Measurements from ENCODE around the gene PSMG1. TPM values are rescaled to one million over a fixed set of nuclear protein-coding genes. Genes with fewer than 3 reads are reported as not detected.

PSMG1 gene
- total and polyA plus RNA-seq, 9 of the 15 experiments (the other 6 are each of a cell fraction or from before 2014, with no cell fraction given): 54.5 to 427 (median 328) TPM

GRCh38 chr21:39183272-39184049, at the start of gene PSMG1 (continued):
- peak; percentile 37; the same call in 1 of the 2 replicates for TF ChIP-seq ELF2 (CRISPR knock-in tag; IDR thresholded peaks at IDR 0.05)
- TF ChIP-seq, protein P1, sequence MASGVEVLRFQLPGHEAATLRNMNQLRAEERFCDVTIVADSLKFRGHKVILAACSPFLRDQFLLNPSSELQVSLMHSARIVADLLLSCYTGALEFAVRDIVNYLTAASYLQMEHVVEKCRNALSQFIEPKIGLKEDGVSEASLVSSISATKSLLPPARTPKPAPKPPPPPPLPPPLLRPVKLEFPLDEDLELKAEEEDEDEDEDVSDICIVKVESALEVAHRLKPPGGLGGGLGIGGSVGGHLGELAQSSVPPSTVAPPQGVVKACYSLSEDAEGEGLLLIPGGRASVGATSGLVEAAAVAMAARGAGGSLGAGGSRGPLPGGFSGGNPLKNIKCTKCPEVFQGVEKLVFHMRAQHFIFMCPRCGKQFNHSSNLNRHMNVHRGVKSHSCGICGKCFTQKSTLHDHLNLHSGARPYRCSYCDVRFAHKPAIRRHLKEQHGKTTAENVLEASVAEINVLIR (CRISPR knock-in tag; IDR thresholded peaks at IDR 0.05): no peak
- TF ChIP-seq, protein P2, sequence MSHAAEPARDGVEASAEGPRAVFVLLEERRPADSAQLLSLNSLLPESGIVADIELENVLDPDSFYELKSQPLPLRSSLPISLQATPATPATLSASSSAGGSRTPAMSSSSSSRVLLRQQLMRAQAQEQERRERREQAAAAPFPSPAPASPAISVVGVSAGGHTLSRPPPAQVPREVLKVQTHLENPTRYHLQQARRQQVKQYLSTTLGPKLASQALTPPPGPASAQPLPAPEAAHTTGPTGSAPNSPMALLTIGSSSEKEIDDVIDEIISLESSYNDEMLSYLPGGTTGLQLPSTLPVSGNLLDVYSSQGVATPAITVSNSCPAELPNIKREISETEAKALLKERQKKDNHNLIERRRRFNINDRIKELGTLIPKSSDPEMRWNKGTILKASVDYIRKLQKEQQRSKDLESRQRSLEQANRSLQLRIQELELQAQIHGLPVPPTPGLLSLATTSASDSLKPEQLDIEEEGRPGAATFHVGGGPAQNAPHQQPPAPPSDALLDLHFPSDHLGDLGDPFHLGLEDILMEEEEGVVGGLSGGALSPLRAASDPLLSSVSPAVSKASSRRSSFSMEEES (CRISPR knock-in tag; IDR thresholded peaks at IDR 0.05): peak; percentile 5; the same call in 1 of the 2 replicates
- TF ChIP-seq KDM5B (IDR thresholded peaks at IDR 0.05; ENCODE audit: insufficient replicate concordance, low read depth, low read length): peak; percentile 91
- no peak for TF ChIP-seq BDP1 (IDR thresholded peaks at IDR 0.05; ENCODE audit: insufficient read depth, insufficient read length)
- no peak for TF ChIP-seq FOSL1 (tag; conservative IDR thresholded peaks at IDR 0.05)
- 0 out of 2 replicates have a peak, but pooled peaks have one; percentile 20 for TF ChIP-seq PHF21A (IDR thresholded peaks at IDR 0.05; ENCODE audit: borderline replicate concordance, low read depth)
- TF ChIP-seq ZBTB8A (IDR thresholded peaks at IDR 0.05; ENCODE audit: partially characterized antibody): no peak
- TF ChIP-seq RBM17 (IDR thresholded peaks at IDR 0.05; ENCODE audit: borderline replicate concordance, low read depth, low read length): no peak
- TF ChIP-seq TFAM (CRISPR knock-in tag; conservative IDR thresholded peaks at IDR 0.05): no peak
- TF ChIP-seq TAF9B (IDR thresholded peaks at IDR 0.05; ENCODE audit: partially characterized antibody): peak; percentile 66
- peak; percentile 21; the same call in 1 of the 2 replicates for TF ChIP-seq ZNF561 (CRISPR knock-in tag; conservative IDR thresholded peaks at IDR 0.05)
- no peak for TF ChIP-seq CEBPB (tag; IDR thresholded peaks at IDR 0.05)
- no peak for TF ChIP-seq ZNF398 (CRISPR knock-in tag; IDR thresholded peaks at IDR 0.05)
- TF ChIP-seq ETV1 (tag; conservative IDR thresholded peaks at IDR 0.05; ENCODE audit: low read depth): no peak
- peak; percentile 64 to 93 (median 86) for TF ChIP-seq YY1 (IDR thresholded peaks at IDR 0.05; ENCODE audit: borderline replicate concordance in 1 of 3, control insufficient read depth in 1 of 3, extremely low read depth in 1 of 3, insufficient read depth in 3 of 3, insufficient read length in 1 of 3, insufficient replicate concordance in 2 of 3, low read depth in 1 of 3, low read length in 2 of 3)
- no peak for TF ChIP-seq ZZZ3 (IDR thresholded peaks at IDR 0.05)
